ENCODE data around the gene NUP98. TPM values are rescaled to one million over a fixed set of nuclear protein-coding genes. Genes with fewer than 3 reads are reported as not detected.

NUP98 gene
- total RNA-seq, 4 donors from 2014 or later = 91.5 to 122 (median 115) TPM

DNA sequence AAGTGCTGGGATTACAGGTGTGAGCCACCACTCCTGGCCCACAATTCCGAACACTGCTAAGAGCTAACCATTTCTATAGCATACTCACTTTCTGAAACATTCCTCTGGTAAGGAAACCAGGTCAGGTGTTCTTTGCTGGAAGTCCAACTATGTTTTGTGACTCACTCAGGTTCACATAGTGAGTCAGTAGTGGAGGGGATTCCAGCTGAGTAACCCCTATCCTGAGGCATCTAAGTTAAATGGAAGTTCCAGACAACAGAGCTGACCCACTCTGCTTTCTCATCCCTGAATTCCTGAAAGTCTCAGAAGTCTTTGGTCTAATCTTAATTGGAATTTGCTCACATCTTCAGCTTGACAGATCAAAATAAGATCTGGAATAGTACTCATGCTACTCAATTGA lies 123.2 kb downstream of the NUP98 start:
- Histone ChIP-seq H3K36me3 (peaks cover 99% of the 10 kb centered on the region), H3K27ac (no peak overlapping the region)
- WGBS = 100% methylated on average over 1 of the region's 1 CpG

GRCh38 chr11:3671334-3672254 lies 125.8 kb downstream of the NUP98 start, which contains the start of gene CHRNA10:
Gene CHRNA10 (minus strand): TSS chr11:3671384. CDS start chr11:3671312, 72 bp downstream.
- Histone ChIP-seq H3K27ac (no peak within 1 kb of the TSS), H3K36me3 (peaks cover 99% of the 10 kb centered on the region), H3K4me3 (no peak within 1 kb of the TSS), H3K9me3 (no peaks in the 10 kb centered on the region), H3K4me1 (no peaks in the 10 kb centered on the region), H3K27me3 (no peaks in the 10 kb centered on the region)
- TF ChIP-seq POLR2A (IDR thresholded peaks at IDR 0.05) (no peak), EP300 (IDR thresholded peaks at IDR 0.05) (no peak), POLR2AphosphoS5 (IDR thresholded peaks at IDR 0.05) (no peak)
- TF ChIP-seq, protein P1, sequence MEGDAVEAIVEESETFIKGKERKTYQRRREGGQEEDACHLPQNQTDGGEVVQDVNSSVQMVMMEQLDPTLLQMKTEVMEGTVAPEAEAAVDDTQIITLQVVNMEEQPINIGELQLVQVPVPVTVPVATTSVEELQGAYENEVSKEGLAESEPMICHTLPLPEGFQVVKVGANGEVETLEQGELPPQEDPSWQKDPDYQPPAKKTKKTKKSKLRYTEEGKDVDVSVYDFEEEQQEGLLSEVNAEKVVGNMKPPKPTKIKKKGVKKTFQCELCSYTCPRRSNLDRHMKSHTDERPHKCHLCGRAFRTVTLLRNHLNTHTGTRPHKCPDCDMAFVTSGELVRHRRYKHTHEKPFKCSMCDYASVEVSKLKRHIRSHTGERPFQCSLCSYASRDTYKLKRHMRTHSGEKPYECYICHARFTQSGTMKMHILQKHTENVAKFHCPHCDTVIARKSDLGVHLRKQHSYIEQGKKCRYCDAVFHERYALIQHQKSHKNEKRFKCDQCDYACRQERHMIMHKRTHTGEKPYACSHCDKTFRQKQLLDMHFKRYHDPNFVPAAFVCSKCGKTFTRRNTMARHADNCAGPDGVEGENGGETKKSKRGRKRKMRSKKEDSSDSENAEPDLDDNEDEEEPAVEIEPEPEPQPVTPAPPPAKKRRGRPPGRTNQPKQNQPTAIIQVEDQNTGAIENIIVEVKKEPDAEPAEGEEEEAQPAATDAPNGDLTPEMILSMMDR (IDR thresholded peaks at IDR 0.05) = no peak
- WGBS = 76% methylated on average over 9 of the region's 9 CpGs
- peak in 1 of 2 donors; percentile 44 for DNase-seq (ENCODE audit: low spot score in 2 of 2)

More for the DNA sequence above, 123.2 kb downstream of the NUP98 start:
- no peak for DNase-seq (ENCODE audit: low spot score in 2 of 2)
- no peaks in the 10 kb centered on the region for H3K27me3 ChIP-seq
- no peak overlapping the region for H3K4me3 ChIP-seq
- H3K9me3 ChIP-seq = no peaks in the 10 kb centered on the region
- TF ChIP-seq POLR2AphosphoS5 (IDR thresholded peaks at IDR 0.05) = no peak
- TF ChIP-seq, protein P1 (IDR thresholded peaks at IDR 0.05) = no peak
- H3K4me1 ChIP-seq = no peaks in the 10 kb centered on the region

GRCh38 chr11:3669742-3670183 lies 127.6 kb downstream of the NUP98 start:
- Histone ChIP-seq H3K4me1 (no peaks in the 10 kb centered on the region), H3K27me3 (no peaks in the 10 kb centered on the region), H3K9me3 (no peaks in the 10 kb centered on the region), H3K36me3 (peaks cover 93% of the 10 kb centered on the region), H3K27ac (no peak overlapping the region), H3K4me3 (no peak overlapping the region)
- no peak for TF ChIP-seq EP300 (IDR thresholded peaks at IDR 0.05)
- TF ChIP-seq POLR2A (IDR thresholded peaks at IDR 0.05) = no peak
- TF ChIP-seq POLR2AphosphoS5 (IDR thresholded peaks at IDR 0.05) = no peak
- TF ChIP-seq, protein P1 (IDR thresholded peaks at IDR 0.05) = no peak
- no peak for DNase-seq (ENCODE audit: low spot score in 2 of 2)
- WGBS = 90% methylated on average over 3 of the region's 5 CpGs

DNA sequence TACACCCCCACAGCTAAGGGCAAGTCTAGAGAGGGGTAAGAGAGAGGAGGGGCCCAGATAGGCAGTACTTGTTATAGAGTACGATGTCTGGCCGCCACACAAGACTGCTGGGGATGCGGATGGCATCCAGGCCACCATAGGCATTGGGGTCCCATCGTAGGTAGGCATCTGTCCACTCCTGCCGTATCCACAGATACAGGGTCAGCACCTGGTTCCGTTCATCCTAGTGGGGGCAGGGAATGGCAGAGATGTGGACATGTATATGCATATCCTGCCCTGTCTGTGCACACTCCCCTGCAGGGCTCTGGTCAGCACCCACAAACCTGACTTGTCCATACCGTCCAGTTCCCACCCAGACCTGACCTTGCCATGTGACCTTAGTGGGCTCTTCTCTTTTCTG lies 128.2 kb downstream of the NUP98 start:
- DNase-seq (ENCODE audit: low spot score in 2 of 2) = peak in 1 of 2 donors; percentile 58
- Histone ChIP-seq H3K27me3 (no peaks in the 10 kb centered on the region), H3K4me1 (no peaks in the 10 kb centered on the region), H3K9me3 (no peaks in the 10 kb centered on the region), H3K36me3 (peaks cover 93% of the 10 kb centered on the region), H3K4me3 (no peak overlapping the region), H3K27ac (no peak overlapping the region)
- TF ChIP-seq EP300 (IDR thresholded peaks at IDR 0.05) = no peak
- TF ChIP-seq, protein P1 (IDR thresholded peaks at IDR 0.05) = no peak
- no peak for TF ChIP-seq POLR2A (IDR thresholded peaks at IDR 0.05)
- no peak for TF ChIP-seq POLR2AphosphoS5 (IDR thresholded peaks at IDR 0.05)
- WGBS = 100% methylated on average over 6 of the region's 7 CpGs
